ENCODE results near the gene MAP3K5.

The MAP3K5 gene

DNA sequence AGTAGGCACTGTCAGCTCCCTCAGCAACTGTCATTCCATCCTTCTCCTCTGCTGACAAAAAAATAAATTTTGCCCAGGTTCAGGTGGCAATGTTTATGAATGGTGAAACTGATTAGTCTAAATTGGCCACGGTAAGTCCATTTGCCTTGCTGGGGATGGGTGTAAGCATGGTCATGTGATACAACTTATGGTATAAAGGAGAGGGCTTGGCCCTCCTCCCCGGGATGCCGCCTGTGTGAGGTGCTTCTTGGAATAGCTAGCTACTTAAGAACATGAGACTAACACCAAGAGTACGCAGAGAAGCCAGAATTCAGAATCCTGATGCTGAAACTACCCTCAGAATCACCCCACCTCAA is 147.7 kb downstream of the MAP3K5 start:
- no peak for DNase-seq

DNA sequence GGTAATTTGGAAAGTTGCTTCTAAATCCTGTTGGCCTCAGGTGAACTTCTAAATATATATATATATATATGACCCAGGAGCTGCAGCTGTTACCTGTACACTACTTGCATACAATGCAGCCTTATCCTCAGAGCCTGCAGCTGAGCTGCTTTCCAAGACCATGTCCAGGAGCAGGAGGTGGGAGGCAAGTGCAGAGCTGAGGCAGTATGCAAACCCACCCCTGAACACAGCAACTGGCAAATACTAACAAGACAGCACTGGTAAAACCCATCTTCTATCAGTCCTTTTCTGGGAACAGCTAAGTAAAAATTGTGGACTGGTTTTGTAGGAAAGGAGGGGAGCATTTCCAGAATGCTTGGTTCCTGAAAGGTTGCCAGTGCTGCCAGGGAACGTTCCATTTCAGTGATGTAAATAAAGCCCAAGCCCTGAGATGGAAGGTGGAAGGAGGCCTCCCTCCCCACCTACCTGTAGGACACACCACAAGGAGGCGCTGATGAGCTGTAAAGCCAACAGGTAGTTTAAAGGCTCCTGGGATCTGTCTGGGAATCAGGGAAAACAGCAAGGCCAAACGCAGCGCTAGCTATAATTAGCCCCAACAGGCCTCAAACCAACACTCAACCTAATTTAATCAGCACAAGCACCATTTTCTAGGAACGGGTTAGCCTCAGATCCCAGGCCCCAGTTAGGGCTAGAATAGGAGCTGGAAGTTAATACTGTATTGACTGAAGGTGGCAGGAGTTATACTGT is 148.3 kb downstream of the MAP3K5 start:
- peak; percentile 65 for DNase-seq

DNA sequence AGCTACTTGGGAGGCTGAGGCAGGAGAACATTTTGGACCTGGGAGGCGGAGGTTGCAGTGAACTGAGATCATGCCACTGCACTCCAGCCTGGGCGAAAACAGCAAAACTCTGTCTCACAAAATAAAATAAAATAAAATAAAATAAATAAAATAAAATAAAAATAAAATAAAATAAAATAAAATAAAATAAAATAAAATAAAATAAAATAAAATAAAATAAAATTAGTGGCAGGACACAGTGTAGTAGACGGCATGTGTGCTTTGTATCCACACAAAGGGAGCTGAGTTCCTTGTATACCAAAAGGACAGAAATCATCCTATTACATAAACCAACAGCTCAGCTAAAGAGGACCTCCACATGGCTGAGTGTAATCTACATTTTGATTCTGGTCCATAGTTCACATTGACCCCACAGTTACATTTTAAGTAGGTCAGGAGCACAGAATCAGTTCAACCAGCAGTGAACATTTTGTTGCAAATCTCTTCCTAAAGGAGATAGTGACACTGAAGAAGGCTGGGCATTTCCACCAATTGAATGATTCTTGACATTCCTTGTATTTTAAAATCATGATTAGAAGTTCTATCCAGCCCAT is 150.3 kb downstream of the MAP3K5 start:
- DNase-seq: no peak

GRCh38 chr6:136641166-136641565 is 151.1 kb downstream of the MAP3K5 start:
- no peak for DNase-seq

DNA sequence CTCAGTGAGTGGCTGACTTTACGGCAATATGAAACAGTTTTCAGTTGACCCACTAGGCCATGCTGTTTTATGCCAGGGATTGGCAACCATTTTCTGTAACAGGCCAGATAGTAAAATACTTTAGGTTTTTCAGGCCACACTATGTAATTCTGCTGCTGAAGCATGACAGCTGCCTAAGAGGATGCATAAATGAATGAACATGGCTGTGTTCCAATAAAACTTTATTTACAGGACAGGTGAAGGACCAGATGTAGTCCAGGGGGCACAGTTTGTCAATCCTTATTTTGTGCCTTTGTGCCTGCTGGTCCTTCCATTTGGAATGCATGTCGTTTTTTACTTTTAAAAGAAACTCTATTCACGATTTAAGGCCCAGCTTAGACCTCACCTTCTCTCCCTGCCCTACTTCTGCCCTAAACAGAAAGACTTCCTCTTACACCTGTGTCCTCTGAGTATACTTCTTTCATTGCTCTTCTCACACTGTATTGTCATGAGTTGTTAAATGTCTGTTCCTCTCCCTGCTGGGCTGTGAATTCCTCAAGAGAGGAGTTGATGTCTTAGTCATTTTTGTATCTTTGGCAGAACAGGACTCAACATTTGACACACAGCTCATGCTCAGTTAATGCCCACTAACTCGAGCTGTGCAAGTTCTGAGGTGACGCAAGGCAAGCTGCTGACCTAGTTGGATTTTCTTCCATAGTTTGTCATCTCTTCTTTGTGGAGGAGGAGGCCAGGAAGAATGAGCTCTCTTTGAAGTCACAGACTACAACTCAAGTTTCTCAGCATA is 152.0 kb downstream of the MAP3K5 start:
- DNase-seq: no peak

DNA sequence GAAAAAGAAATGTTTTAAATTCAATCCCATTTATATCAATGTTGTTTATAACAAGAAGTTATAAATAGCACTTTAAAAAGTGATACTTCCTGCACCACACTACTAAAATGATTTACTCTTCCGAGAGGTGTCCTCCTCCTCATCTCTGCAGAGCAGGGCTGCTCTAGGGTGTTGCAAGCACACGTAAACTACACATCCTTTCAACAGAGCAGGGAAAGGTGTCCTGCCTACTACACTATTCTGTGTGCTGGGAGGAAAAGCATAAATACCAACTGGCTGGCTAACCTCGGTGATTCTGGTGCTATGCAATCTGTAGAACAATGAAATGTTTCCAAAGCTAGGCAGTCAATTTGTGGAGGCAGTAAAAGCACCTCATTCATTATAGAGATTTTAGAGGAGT is 152.6 kb downstream of the MAP3K5 start:
- no peak for DNase-seq

DNA sequence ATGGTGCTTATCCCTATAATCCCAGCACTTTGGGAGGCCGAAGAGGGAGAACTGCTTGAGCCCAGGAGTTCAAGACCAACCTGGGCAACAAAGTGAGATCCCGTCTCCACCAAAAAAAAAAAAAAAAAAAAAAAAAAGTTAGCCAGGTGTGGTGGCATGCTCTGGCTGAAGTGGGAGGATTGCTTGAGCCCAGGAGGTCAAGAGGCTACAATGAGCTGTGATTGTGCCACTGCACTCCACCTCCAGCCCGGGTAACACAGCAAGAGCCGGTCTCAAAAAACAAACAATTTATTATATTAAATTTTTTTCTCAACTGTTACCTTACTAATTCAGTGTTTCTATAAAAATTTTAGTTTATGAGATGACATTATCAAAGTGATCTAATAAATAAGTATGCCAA is 156.7 kb downstream of the MAP3K5 start:
- no peak for DNase-seq

GRCh38 chr6:136633355-136633754 is 158.9 kb downstream of the MAP3K5 start:
- no peak for DNase-seq

DNA sequence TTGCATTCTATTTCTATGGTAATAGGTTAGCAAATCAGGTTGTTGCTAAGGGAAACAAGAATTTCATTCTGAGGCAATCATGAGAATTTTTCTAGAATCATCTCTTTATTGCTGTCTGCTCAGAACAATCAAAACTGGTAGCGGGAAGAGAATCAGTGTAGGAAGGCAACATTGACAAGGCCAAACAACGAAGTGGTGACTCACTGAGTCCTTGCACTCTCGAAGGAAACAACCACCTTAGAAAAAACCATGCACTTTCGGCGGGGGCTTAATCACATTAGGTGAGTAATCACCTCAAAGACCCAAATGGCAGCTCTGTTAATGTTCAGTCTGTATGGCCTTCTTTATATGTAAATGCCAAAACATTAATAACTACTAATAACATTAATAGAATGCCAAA is 163.3 kb downstream of the MAP3K5 start:
- no peak for DNase-seq

DNA sequence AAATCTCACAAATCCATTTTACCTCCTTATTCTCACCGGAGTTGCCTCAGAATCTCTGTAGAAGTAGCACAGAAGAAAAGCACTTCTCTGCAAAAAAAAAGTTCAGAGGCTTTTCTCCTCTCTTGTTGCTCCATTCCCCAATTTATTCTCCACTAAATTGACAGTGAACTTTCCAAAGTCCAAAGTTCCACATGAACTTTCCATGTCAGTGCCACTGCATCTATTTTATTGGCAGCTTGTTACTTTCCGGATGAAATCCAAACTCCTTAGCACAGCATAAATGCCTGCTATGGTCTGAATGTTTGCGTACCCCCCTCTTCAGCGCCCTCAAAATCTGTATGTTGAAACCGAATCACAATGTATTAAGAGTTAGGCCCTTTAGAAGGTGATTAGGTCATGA is 165.1 kb downstream of the MAP3K5 start:
- no peak for DNase-seq

- no peak for DNase-seq
Measured at GRCh38 chr6:136625293-136625692, 167.0 kb downstream of the MAP3K5 start.

GRCh38 chr6:136624347-136624746 is 167.9 kb downstream of the MAP3K5 start:
- DNase-seq: no peak

GRCh38 chr6:136618086-136618485 is 174.2 kb downstream of the MAP3K5 start:
- no peak for DNase-seq

- DNase-seq: no peak
Measured at GRCh38 chr6:136616527-136616926, 175.8 kb downstream of the MAP3K5 start.

- no peak for DNase-seq
Measured at GRCh38 chr6:136614994-136615393, 177.3 kb downstream of the MAP3K5 start.

DNA sequence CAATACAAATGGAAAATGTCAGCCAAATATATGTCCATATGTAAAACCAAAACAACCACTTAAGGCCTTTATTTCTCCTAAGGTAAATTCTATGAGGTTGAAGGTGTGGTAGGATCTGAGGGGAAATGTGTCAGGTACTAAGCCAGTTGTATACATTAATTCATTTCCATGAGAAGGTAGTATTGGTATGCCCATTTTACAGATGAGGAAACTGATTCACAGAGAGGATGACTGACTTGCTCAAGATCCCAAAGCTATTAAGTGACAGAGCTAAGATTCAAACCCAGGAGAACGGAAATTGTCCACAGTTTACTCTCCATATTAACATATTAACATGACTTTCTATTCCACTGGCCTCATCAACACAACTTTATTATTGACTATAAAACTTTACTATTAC is 177.9 kb downstream of the MAP3K5 start:
- DNase-seq: no peak

GRCh38 chr6:136613477-136613876 is 178.8 kb downstream of the MAP3K5 start:
- DNase-seq: no peak

DNA sequence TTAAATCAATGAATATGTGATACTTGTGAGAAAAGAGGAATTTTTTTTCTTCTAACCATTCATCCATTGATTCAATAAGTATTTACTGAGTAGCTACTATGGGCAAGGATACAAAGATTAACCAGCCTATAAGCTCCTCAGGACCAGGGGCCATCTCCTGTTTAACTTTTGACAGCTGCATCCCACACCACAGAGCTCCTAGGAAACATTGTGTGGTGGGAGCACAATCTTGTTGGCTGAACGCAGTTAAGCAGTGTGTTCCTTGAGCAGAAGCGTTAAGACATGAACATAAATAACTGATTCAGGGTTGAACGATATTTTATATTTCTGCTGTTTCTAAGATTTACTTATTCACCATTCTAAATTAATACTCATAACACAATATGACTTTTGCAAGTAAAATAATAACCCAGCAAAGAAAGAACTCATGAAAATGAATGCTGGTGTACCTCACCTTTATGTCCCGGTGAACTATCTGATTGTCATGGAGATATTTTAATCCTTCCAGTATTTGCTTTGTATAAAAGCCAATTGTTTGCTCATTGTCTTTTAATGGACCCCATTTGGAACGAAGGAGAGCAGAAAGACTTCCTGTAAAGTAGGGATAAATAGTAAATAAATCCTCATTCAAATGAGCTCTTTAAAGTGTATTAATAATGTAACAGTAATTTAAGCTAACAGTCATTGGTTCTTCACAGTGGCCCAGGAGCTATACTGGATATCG is 179.4 kb downstream of the MAP3K5 start:
- no peak for DNase-seq

DNA sequence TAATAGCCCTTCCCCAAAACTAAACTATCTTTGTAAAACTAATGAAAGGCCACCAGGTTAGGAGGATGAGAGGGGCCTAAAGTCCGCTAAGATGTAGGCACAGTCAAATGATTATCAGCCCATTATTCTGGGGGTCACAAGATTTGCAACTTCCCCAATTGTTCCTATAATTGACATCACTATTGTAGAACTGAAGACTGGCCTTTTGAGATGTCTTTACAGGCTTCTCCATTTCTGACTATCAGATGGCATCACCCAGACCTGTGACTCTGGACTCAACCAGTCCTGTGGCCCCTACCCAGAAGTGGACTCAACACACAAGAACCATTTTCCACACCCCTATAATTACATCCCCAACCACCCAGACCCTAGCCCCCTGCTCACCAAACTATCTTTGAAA is 180.5 kb downstream of the MAP3K5 start:
- DNase-seq: no peak

DNA sequence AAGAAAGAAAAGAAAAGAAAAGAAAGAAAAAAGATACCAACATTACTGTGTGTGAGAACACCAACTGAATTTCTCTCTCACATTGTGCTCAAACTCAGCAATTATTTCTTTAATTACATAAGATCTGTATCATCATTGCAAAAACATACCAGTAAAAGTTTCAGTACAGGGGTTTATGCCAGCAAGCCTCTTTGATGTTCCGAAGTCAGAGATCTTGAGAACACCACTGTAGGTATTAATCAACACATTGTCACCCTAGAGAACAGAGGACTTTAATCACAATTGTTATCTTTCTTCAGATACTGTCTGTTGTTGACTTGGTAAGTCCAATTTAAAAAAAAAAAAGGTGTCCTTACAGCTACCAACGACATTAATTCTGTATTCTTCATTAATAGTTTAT is 181.1 kb downstream of the MAP3K5 start:
- no peak for DNase-seq

- DNase-seq: no peak
Measured at GRCh38 chr6:136609873-136610706, 182.2 kb downstream of the MAP3K5 start.

DNA sequence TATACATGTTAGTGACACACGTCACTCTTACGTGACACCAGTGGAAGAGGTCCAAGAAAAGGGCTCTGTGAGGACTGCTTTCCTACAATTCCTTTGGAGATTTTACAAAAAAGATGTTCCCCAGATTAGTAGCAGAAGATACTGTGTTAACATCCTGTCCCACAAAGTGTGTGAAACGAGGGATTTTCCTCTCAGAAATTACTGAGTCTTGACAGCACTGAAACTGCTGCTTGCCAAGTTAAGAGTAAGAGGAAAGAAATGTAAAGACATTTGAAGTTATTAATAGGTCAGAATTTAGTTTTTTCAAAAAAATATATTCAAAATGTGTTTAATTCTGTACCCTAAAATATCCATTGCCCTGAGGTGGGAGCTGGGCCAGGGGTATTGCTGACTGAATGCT is 183.3 kb downstream of the MAP3K5 start:
- no peak for DNase-seq

Data from right kidney (tissue), 1 donor.